Neural cell (in vitro differentiated cells): ENCODE results near the gene NAP1L3. TPM values are rescaled to one million over a fixed set of nuclear protein-coding genes. Genes with fewer than 3 reads are reported as not detected.

Experiments
- H2AFZ ChIP-seq: fragments of 200-600, 300-800 bp; sonication (generic), shearing (Covaris generic); 2 replicates; pipeline ENCODE4 v1.6.0; 2014; ENCODE audit warnings: low read depth, mild to moderate bottlenecking, antibody characterized with exemption, low read length, moderate library complexity
- H3F3A ChIP-seq: fragments of 200-600 bp; shearing (Covaris generic); 2 replicates; pipeline ENCODE4 v1.6.1; 2016; ENCODE audit warnings: mild to moderate bottlenecking, moderate library complexity, mixed read lengths, antibody characterized with exemption, low read length; ENCODE audit not compliant: insufficient read depth, poor library complexity, severe bottlenecking
- H3K27ac ChIP-seq: fragments of 200-600, 300-800 bp; sonication (generic), shearing (Covaris generic); 2 replicates; pipeline ENCODE4 v1.5.1; 2014; ENCODE audit warnings: mild to moderate bottlenecking, low read length, moderate library complexity
- H3K27me3 ChIP-seq: fragments of 300-800, 200-600 bp; sonication (generic), shearing (Covaris generic); 2 replicates; pipeline ENCODE4 v1.6.0; 2014; ENCODE audit warnings: mild to moderate bottlenecking, low read depth, low read length, moderate library complexity; ENCODE audit not compliant: insufficient read depth
- H3K36me3 ChIP-seq: fragments of 300-800, 200-600 bp; sonication (generic), shearing (Covaris generic); 2 replicates; pipeline ENCODE4 v1.5.1; 2014; ENCODE audit warnings: mild to moderate bottlenecking, antibody characterized with exemption, low read length, moderate library complexity; ENCODE audit not compliant: insufficient read depth
- H3K4me2 ChIP-seq: fragments of 300-800, 200-600 bp; sonication (generic), shearing (Covaris generic); 2 replicates; pipeline ENCODE4 v1.6.0; 2014; ENCODE audit warnings: mild to moderate bottlenecking, low read length
- H3K4me3 ChIP-seq: fragments of 300-800, 200-600 bp; sonication (generic), shearing (Covaris generic); 2 replicates; pipeline ENCODE4 v1.5.1; 2014; ENCODE audit warnings: mild to moderate bottlenecking, low read length, moderate library complexity
- H3K79me2 ChIP-seq: fragments of 200-600 bp; shearing (Covaris generic); replicated peaks from 2 replicates; pipeline ENCODE4 v1.6.0; 2014; ENCODE audit warnings: mild to moderate bottlenecking, low read length, moderate library complexity; ENCODE audit not compliant: insufficient read depth
- H3K9ac ChIP-seq: fragments of 300-800, 200-600 bp; sonication (generic), shearing (Covaris generic); 2 replicates; pipeline ENCODE4 v1.6.1; 2016; ENCODE audit warnings: mild to moderate bottlenecking, low read length, mixed read lengths
- H3K9me2 ChIP-seq: fragments of 200-600 bp; shearing (Covaris generic); 2 replicates; pipeline ENCODE4 v1.6.1; 2016; ENCODE audit warnings: mild to moderate bottlenecking, low read length, mixed read lengths; ENCODE audit not compliant: insufficient read depth
- H3K9me3 ChIP-seq: fragments of 200-600, 300-800 bp; sonication (generic), shearing (Covaris generic); 2 replicates; pipeline ENCODE4 v1.6.1; 2016; ENCODE audit warnings: mild to moderate bottlenecking, mixed run types, low read length, moderate library complexity, mixed read lengths
- H4K20me1 ChIP-seq: fragments of 200-600 bp; shearing (Covaris generic); 2 replicates; pipeline ENCODE4 v1.6.1; 2016; ENCODE audit warnings: mild to moderate bottlenecking, mixed run types; ENCODE audit not compliant: insufficient read depth
- EP300 ChIP-seq: fragments of 450-650 bp; conservative IDR thresholded peaks from 2 replicates; pipeline ENCODE4 v1.6.1; 2014; ENCODE audit warnings: antibody characterized with exemption, mild to moderate bottlenecking, moderate library complexity; ENCODE audit not compliant: poor library complexity, severe bottlenecking
- EZH2 ChIP-seq: fragments of 200-600, 300-800 bp; shearing (Covaris generic), sonication (generic); IDR thresholded peaks from 2 replicates; pipeline ENCODE4 v1.6.1; 2014; ENCODE audit warnings: antibody characterized with exemption, low read length, borderline replicate concordance, mild to moderate bottlenecking; ENCODE audit not compliant: insufficient read depth, poor library complexity, severe bottlenecking
- MXI1 ChIP-seq: fragments of 450-650 bp; conservative IDR thresholded peaks from 2 replicates; pipeline ENCODE4 v1.6.1; 2014; ENCODE audit warnings: antibody characterized with exemption, mild to moderate bottlenecking; ENCODE audit not compliant: poor library complexity, severe bottlenecking
- POLR2AphosphoS5 ChIP-seq: IDR thresholded peaks from 2 replicates; pipeline ENCODE4 v1.6.1; 2012
- RAD21 ChIP-seq: fragments of 450-650 bp; conservative IDR thresholded peaks from 2 replicates; pipeline ENCODE4 v1.6.1; 2014; ENCODE audit warnings: antibody characterized with exemption, mild to moderate bottlenecking, moderate library complexity
- SMC3 ChIP-seq: fragments of 450-650 bp; conservative IDR thresholded peaks from 2 replicates; pipeline ENCODE4 v1.6.1; 2014; ENCODE audit warnings: antibody characterized with exemption, mild to moderate bottlenecking, moderate library complexity; ENCODE audit not compliant: poor library complexity
- TAF1 ChIP-seq: IDR thresholded peaks from 2 replicates; pipeline ENCODE4 v1.6.1; 2012; ENCODE audit warnings: low read depth
- polyA plus RNA-seq: library from polyadenylated mRNA; depleted of rRNA; stranded (reverse); fragments of >200 nt; gene quantifications from 2 replicates; pipeline ENCODE4 v1.2.3, GENCODE V29; 2014
- TF ChIP-seq, protein P1 (sequence below): fragments of 450-650 bp; IDR thresholded peaks from 2 replicates; pipeline ENCODE4 v1.5.1; 2014; ENCODE audit warnings: antibody characterized with exemption, mild to moderate bottlenecking, moderate library complexity; ENCODE audit not compliant: poor library complexity, severe bottlenecking
- TF ChIP-seq, protein P2 (sequence below): IDR thresholded peaks from 2 replicates; pipeline ENCODE4 v1.6.1; 2012; ENCODE audit warnings: borderline replicate concordance

Gene NAP1L3
- polyA plus RNA-seq, 1 donor from 2014 or later: 243 TPM

DNA sequence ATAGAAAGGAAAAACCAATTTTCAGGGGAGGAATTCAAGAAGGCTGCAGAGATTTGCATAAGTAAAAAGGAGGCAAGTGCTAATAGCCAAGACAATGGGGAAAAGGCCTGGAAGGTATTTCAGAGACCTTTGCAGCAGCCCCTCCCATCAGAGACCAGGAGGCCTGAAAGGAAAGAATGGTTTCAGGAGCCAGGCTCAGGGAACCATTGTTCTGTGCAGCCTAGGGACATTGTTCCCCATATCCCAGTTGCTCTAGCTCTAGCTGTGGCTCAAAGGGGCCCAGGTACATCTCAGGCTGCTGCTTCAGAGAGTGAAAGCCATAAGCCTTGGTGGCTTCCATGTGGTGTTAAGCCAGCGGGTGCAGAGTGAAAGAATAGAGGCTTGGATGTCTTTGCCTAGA is 24.0 kb downstream of the NAP1L3 start:
- H3F3A ChIP-seq: no peaks in the 10 kb centered on the region
- no peak overlapping the region for H3K4me3 ChIP-seq
- H3K79me2 ChIP-seq: no peaks in the 10 kb centered on the region
- TF ChIP-seq, protein P1, sequence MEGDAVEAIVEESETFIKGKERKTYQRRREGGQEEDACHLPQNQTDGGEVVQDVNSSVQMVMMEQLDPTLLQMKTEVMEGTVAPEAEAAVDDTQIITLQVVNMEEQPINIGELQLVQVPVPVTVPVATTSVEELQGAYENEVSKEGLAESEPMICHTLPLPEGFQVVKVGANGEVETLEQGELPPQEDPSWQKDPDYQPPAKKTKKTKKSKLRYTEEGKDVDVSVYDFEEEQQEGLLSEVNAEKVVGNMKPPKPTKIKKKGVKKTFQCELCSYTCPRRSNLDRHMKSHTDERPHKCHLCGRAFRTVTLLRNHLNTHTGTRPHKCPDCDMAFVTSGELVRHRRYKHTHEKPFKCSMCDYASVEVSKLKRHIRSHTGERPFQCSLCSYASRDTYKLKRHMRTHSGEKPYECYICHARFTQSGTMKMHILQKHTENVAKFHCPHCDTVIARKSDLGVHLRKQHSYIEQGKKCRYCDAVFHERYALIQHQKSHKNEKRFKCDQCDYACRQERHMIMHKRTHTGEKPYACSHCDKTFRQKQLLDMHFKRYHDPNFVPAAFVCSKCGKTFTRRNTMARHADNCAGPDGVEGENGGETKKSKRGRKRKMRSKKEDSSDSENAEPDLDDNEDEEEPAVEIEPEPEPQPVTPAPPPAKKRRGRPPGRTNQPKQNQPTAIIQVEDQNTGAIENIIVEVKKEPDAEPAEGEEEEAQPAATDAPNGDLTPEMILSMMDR: no peak
- no peak for TF ChIP-seq EP300
- no peak for TF ChIP-seq RAD21
- TF ChIP-seq MXI1: no peak
- no peak for TF ChIP-seq SMC3
- TF ChIP-seq POLR2AphosphoS5: no peak
- no peak for TF ChIP-seq TAF1
- TF ChIP-seq, protein P2, sequence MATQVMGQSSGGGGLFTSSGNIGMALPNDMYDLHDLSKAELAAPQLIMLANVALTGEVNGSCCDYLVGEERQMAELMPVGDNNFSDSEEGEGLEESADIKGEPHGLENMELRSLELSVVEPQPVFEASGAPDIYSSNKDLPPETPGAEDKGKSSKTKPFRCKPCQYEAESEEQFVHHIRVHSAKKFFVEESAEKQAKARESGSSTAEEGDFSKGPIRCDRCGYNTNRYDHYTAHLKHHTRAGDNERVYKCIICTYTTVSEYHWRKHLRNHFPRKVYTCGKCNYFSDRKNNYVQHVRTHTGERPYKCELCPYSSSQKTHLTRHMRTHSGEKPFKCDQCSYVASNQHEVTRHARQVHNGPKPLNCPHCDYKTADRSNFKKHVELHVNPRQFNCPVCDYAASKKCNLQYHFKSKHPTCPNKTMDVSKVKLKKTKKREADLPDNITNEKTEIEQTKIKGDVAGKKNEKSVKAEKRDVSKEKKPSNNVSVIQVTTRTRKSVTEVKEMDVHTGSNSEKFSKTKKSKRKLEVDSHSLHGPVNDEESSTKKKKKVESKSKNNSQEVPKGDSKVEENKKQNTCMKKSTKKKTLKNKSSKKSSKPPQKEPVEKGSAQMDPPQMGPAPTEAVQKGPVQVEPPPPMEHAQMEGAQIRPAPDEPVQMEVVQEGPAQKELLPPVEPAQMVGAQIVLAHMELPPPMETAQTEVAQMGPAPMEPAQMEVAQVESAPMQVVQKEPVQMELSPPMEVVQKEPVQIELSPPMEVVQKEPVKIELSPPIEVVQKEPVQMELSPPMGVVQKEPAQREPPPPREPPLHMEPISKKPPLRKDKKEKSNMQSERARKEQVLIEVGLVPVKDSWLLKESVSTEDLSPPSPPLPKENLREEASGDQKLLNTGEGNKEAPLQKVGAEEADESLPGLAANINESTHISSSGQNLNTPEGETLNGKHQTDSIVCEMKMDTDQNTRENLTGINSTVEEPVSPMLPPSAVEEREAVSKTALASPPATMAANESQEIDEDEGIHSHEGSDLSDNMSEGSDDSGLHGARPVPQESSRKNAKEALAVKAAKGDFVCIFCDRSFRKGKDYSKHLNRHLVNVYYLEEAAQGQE: no peak
- no peak for TF ChIP-seq EZH2
- H3K36me3 ChIP-seq: no peaks in the 10 kb centered on the region
- no peaks in the 10 kb centered on the region for H4K20me1 ChIP-seq
- no peak overlapping the region for H3K4me2 ChIP-seq
- no peaks in the 10 kb centered on the region for H3K9me3 ChIP-seq
- H3K27ac ChIP-seq: no peak overlapping the region
- H3K9ac ChIP-seq: no peak overlapping the region
- H3K27me3 ChIP-seq: no peaks in the 10 kb centered on the region
- no peak overlapping the region for H2AFZ ChIP-seq
- H3K9me2 ChIP-seq: no peaks in the 10 kb centered on the region

DNA sequence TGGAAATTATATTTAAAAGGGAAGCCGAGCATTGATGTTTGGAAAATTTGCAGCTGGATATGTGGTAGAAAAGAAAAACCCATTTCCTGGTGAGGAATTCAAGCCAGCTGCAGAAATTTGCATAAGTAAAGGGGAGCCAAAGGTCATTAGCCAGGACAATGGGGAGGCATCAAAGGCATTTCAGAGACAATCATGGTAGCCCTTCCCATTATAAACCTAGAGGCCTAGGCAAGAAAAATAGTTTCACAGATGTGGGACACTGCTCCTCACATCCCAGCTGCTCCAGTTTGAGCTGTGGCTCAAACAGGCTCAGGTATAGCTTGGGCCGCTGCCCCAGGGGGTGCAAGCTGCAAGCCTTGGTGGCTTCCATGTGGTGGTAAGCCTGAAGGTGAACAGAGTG is 35.8 kb downstream of the NAP1L3 start:
- H3K27ac ChIP-seq: no peak overlapping the region
- H3K79me2 ChIP-seq: no peaks in the 10 kb centered on the region
- no peaks in the 10 kb centered on the region for H4K20me1 ChIP-seq
- H3K9me3 ChIP-seq: no peaks in the 10 kb centered on the region
- H3K9me2 ChIP-seq: no peaks in the 10 kb centered on the region
- no peak overlapping the region for H3K4me2 ChIP-seq
- no peak overlapping the region for H2AFZ ChIP-seq
- H3F3A ChIP-seq: no peaks in the 10 kb centered on the region
- H3K4me3 ChIP-seq: no peak overlapping the region
- no peaks in the 10 kb centered on the region for H3K36me3 ChIP-seq
- TF ChIP-seq MXI1: no peak
- no peaks in the 10 kb centered on the region for H3K27me3 ChIP-seq
- no peak overlapping the region for H3K9ac ChIP-seq

Other genes with a start within 250 kb of the NAP1L3 start
- gene FAM133A, start 628 bp upstream of the NAP1L3 start, polyA plus RNA-seq: 4.9 and 6.4 TPM in 2 replicates